Kidney (tissue), 14 donors: Measurements from ENCODE around the gene PLIN5. TPM values are rescaled to one million over a fixed set of nuclear protein-coding genes. Genes with fewer than 3 reads are reported as not detected.
"Not testable (repeated sequence)": the region's sequence is repeated elsewhere in the genome, so short reads cannot be mapped to it uniquely, and the experiment has no call there.

ENCODE experiments used
- DNase-seq, 5 donors: peaks; one replicate each; pipeline ENCODE4 v3.0.0-alpha.2; 2013 to 2020
- FAIRE-seq: peaks from 2 replicates; lab custom pipeline; 2012; peaks lifted over from hg19 to GRCh38; lab: Jason Lieb, UNC
- H3K27ac ChIP-seq, 2 donors: one replicate each; pipeline ENCODE4 v1.7.0; 2013; ENCODE audit warnings: low read depth in 2 of 2, low read length in 2 of 2, inconsistent platforms in 1 of 2
- H3K27me3 ChIP-seq: one replicate; pipeline ENCODE4 v1.7.1; 2013; ENCODE audit warnings: low read length, inconsistent platforms; ENCODE audit not compliant: control insufficient read depth, insufficient read depth
- H3K36me3 ChIP-seq, 3 donors: one replicate each; pipeline versions ENCODE4 v1.7.0 to v1.7.1; 2013; ENCODE audit warnings: low read length in 3 of 3, control low read depth in 1 of 3, inconsistent platforms in 1 of 3; ENCODE audit not compliant: insufficient read depth in 3 of 3, control insufficient read depth in 2 of 3
- H3K4me1 ChIP-seq, 3 donors: one replicate each; pipeline versions ENCODE4 v1.7.0 to v1.7.1; 2013; ENCODE audit warnings: low read length in 3 of 3, inconsistent platforms in 1 of 3, low read depth in 1 of 3; ENCODE audit not compliant: control insufficient read depth in 2 of 3, insufficient read depth in 2 of 3
- H3K4me3 ChIP-seq, 3 donors: one replicate each; pipeline versions ENCODE4 v1.7.0 to v1.8.1; 2013; ENCODE audit warnings: low read length in 3 of 3, control low read depth in 1 of 3, inconsistent platforms in 1 of 3
- H3K9ac ChIP-seq, 3 donors: one replicate each; pipeline versions ENCODE4 v1.7.0 to v1.7.1; 2013; ENCODE audit warnings: low read length in 3 of 3, control low read depth in 1 of 3, inconsistent platforms in 1 of 3
- H3K9me3 ChIP-seq, 3 donors: one replicate each; pipeline versions ENCODE4 v1.7.0 to v1.7.1; 2013; ENCODE audit warnings: low read length in 3 of 3, control low read depth in 1 of 3, inconsistent platforms in 1 of 3; ENCODE audit not compliant: control insufficient read depth in 2 of 3, insufficient read depth in 1 of 3
- intact Hi-C: fragments of 100-400 bp; cut with DNase I; formaldehyde crosslinking; loops from one replicate; pipeline ENCODE4 v1.11.1; 2022
- polyA plus RNA-seq: library from polyadenylated mRNA; stranded (reverse); fragments of 350-450 nt; fragmentation: Illumina TruSeq; extraction: RNeasy Lipid Tissue Mini Kit (QIAGEN cat#74804); gene quantifications from one replicate; pipeline ENCODE4 v1.2.3, GENCODE V29; 2014; ENCODE audit warnings: low read depth, low replicate concordance; ENCODE audit not compliant: insufficient read depth
- total RNA-seq: library from RNA; stranded (reverse); fragmentation: NEBNext Ultra II Directional; extraction: Animal tissue kit (Norgen Biotek cat#: 25700); gene quantifications from one replicate; pipeline ENCODE4 v1.2.1, GENCODE V29; 2021
- TF ChIP-seq, protein P1 (sequence below): IDR thresholded peaks from 3 replicates; pipeline ENCODE4 v1.5.1; 2012; ENCODE audit warnings: mild to moderate bottlenecking, moderate library complexity, borderline replicate concordance; ENCODE audit not compliant: insufficient read depth; ENCODE audit errors: extremely low read depth
- donor health status: control.
- donor health status: control.
- donor health status: control.
- donor health status: control.
- donor health status: control.
- donor health status: DM: yes; HTN: yes; CAD: no.
- donor health status: Normal renal cell carcinoma (clear cell type).

PLIN5 gene
- total and polyA plus RNA-seq, 2 donors from 2014 or later = 21.2 to 30.7 TPM

DNA sequence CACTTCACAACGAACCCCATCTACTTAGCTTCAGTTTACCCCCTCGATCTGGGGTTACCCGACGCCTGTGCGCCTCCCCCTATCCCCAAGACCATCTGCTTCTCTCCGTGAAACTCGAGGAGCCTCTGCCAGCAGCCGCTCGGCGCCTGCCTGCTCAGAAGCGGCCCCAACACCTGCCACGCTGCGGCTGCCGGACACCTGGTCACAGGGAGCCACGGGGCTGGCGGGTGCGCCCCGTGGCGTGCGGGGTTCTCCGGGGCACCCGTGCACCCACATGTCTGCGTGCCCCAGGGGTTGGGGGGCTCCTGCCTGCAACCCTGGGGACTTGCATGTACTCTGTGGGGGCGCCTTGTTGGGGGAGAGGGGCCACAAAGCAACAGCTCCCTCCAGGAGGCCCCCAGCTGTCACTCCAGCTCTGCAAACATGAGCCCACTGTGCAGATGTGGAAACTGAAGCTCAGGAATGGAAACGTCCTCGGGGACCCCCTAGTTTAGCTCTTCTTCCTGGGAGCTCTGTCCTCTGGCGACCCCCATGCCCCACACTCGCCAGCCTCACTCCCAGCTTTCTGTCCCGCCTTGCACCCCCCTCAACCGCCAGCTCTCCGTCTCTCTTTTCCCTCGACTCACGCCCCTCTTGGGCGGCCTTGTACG, 31.5 kb upstream of the PLIN5 start:
- DNase-seq (no peak), FAIRE-seq (no peak)
- TF ChIP-seq, protein P1, sequence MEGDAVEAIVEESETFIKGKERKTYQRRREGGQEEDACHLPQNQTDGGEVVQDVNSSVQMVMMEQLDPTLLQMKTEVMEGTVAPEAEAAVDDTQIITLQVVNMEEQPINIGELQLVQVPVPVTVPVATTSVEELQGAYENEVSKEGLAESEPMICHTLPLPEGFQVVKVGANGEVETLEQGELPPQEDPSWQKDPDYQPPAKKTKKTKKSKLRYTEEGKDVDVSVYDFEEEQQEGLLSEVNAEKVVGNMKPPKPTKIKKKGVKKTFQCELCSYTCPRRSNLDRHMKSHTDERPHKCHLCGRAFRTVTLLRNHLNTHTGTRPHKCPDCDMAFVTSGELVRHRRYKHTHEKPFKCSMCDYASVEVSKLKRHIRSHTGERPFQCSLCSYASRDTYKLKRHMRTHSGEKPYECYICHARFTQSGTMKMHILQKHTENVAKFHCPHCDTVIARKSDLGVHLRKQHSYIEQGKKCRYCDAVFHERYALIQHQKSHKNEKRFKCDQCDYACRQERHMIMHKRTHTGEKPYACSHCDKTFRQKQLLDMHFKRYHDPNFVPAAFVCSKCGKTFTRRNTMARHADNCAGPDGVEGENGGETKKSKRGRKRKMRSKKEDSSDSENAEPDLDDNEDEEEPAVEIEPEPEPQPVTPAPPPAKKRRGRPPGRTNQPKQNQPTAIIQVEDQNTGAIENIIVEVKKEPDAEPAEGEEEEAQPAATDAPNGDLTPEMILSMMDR = no peak
- Histone ChIP-seq H3K27me3 (no peaks in the 10 kb centered on the region), H3K36me3 (no peaks in the 10 kb centered on the region), H3K9me3 (no peaks in the 10 kb centered on the region), H3K9ac (no peak overlapping the region), H3K4me1 (no peaks in the 10 kb centered on the region), H3K27ac (no peak overlapping the region), H3K4me3 (no peak overlapping the region)
- intact Hi-C loops = loop anchor here (10.0 kb wide), 1 partner anchor 68 kb away; the partner anchor contains the start of gene TNFAIP8L1

DNA sequence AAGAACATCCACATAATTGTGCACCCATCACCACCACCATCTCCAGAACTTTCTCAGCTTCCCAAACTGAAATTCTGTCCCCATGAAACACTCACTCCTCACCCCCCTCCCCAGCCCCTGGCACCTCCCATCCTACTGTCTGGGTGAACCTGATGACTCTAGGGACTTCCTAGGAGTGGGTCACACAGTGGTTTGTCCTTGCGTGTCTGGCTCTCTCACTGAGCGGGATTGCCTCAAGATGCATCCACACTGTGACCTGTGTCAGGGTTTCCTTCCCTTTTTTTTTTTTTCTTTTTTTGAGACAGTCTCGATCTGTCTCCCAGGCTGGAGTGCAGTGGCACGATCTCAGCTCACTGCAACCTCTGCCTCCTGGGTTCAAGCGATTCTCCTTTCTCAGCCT, 28.5 kb upstream of the PLIN5 start:
- DNase-seq, H3K27me3 ChIP-seq, FAIRE-seq, H3K36me3 ChIP-seq, H3K27ac ChIP-seq, H3K4me3 ChIP-seq, H3K9me3 ChIP-seq, H3K9ac ChIP-seq, H3K4me1 ChIP-seq: not testable (repeated sequence)
- intact Hi-C loops = loop anchor here (10.0 kb wide), 1 partner anchor 71 kb away; the partner anchor contains the start of gene TNFAIP8L1

DNA sequence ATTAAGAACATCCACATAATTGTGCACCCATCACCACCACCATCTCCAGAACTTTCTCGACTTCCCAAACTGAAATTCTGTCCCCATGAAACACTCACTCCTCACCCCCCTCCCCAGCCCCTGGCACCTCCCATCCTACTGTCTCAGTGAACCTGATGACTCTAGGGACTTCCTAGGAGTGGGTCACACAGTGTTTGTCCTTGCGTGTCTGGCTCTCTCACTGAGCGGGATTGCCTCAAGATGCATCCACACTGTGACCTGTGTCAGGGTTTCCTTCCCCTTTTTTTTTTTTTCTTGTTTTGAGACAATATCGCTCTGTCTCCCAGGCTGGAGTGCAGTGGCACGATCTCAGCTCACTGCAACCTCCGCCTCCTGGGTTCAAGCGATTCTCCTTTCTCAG, 27.1 kb upstream of the PLIN5 start:
- H3K4me1 ChIP-seq, FAIRE-seq, H3K9ac ChIP-seq, H3K9me3 ChIP-seq, H3K27ac ChIP-seq, H3K4me3 ChIP-seq, DNase-seq, H3K27me3 ChIP-seq, H3K36me3 ChIP-seq: not testable (repeated sequence)
- intact Hi-C loops = loop anchor here (10.0 kb wide), 1 partner anchor 73 kb away; the partner anchor contains the start of gene TNFAIP8L1

DNA sequence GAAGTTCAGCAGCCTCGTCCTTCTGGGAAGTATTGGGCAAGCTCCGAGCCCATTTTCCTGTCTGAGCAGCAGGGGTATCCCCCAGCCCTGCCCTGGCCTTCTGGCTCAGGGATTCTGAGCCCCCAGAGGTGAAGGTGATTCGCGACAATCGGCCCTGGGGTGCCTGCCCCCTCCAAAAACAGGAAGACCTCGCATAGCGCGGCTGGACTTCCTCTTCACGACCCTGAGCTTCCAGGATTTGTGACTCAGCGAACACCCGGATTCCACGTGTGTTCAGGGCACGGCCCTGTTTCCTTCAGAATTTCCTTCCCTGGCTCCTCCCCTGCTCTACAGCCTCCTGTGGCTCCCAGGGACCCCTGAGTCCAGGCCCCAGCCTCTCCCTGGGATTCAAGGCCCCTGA, 24.5 kb upstream of the PLIN5 start, which contains the start of gene SEMA6B:
SEMA6B (minus strand) TSS at position 116 of the 400 bp plus-strand sequence. CDS start 1,227 bp downstream, outside the sequence.
- TF ChIP-seq, protein P1 = no peak
- FAIRE-seq = no peak
- Histone ChIP-seq H3K9ac (no peak within 1 kb of the TSS), H3K4me3 (peak within 1 kb of the TSS in 2 of 3 donors; percentile 32 to 56), H3K9me3 (no peaks in the 10 kb centered on the region), H3K36me3 (no peaks in the 10 kb centered on the region), H3K27ac (peak within 1 kb of the TSS in 1 of 2 donors; percentile 27), H3K4me1 (no peaks in the 10 kb centered on the region), H3K27me3 (no peaks in the 10 kb centered on the region)
- intact Hi-C loops = no loop called here
- DNase-seq = no peak
